Dendritic cell treated with granulocyte-macrophage colony-stimulating factor and Interleukin-4, amounts not matched to agents 40 ng/mL and 50 ng/mL, for 4 days (primary cell): ENCODE data around the gene MGME1.

Experiments used
- H3K27ac Mint-ChIP-seq: one replicate; pipeline ENCODE4 v1.8.0; 2022; ENCODE audit warnings: mild to moderate bottlenecking, mixed read lengths
- H3K27me3 Mint-ChIP-seq: one replicate; pipeline ENCODE4 v1.8.0; 2022; ENCODE audit warnings: mild to moderate bottlenecking, mixed read lengths
- H3K36me3 Mint-ChIP-seq: one replicate; pipeline ENCODE4 v1.8.0; 2022; ENCODE audit warnings: low read depth, mixed read lengths
- H3K4me1 Mint-ChIP-seq: one replicate; pipeline ENCODE4 v1.8.0; 2022; ENCODE audit warnings: low read depth, mixed read lengths
- H3K4me3 Mint-ChIP-seq: one replicate; pipeline ENCODE4 v1.8.0; 2022; ENCODE audit warnings: mild to moderate bottlenecking, moderate library complexity, mixed read lengths
- H3K9me3 Mint-ChIP-seq: one replicate; pipeline ENCODE4 v1.8.0; 2022; ENCODE audit warnings: mixed read lengths
- intact Hi-C: fragments of 100-400 bp; cut with micrococcal nuclease; formaldehyde crosslinking; loops from one replicate; pipeline ENCODE4 v1.15.0; 2022

MGME1 gene

DNA sequence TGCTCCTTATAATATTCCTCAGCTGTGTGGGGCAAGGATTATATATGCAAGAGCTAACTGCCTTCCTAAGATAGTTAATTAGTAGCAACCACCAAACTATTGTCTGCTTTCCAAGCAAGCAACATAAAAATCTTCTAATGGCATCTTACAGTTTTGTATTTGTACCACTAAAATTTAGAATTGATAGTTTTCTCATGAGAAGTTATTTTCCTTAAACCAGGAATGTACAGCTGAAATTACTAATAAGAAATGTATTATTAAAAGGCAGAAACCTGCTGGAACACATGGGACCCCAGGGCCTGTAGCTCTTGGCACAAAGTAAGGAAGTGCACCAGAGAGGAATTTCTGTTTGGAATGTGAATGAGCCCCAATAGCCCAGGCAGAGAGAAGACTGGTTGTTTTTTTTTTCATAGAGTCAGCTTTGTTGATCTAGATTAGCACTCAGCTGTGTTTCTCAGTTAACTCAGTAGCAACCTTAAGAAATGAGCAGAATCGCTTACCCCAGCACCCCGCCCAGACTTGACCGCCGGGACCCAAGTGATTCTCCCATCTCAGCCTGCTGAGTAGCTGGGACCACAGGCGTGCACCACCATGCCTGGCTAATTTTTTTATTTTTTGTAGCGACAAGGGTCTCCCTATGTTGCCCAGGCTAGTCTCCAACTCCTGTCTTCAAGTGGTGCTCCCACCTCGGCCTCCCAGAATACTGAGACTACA is 2.6 kb downstream of the MGME1 start:
- Mint-ChIP-seq H3K36me3 (peaks cover 55% of the 10 kb centered on the region), H3K27ac (peak overlapping the region; percentile 63)
- intact Hi-C loops: loop anchor here (2.0 kb wide), 1 partner anchor 13 kb away; no protein-coding TSS in a partner anchor

DNA sequence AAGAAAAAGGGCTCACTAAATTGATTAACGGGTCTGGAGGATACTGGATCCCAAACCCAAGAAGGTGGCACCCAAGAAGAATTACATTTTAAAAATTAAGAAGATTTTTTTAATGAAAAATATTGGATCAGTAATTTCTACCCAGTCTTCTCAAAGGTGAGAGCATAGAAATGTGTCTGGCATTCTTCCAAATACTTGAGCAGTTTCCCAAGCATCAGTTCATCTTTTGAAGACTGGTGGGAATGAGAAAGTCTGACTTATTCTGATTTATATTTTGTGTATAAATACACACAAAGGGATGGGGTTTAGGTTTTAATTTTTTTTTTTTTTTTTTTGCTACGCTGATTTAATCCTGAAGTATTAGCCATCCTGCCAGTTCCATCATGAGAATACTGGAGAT is 3.3 kb downstream of the MGME1 start:
- Mint-ChIP-seq H3K27ac (peak overlapping the region; percentile 63), H3K9me3 (no peaks in the 10 kb centered on the region), H3K36me3 (peaks cover 55% of the 10 kb centered on the region), H3K4me3 (peak overlapping the region; percentile 59), H3K27me3 (no peaks in the 10 kb centered on the region), H3K4me1 (peaks cover 46% of the 10 kb centered on the region)
- intact Hi-C loops: loop anchor here (2.0 kb wide), 1 partner anchor 13 kb away; no protein-coding TSS in a partner anchor

More for the DNA sequence above, 2.6 kb downstream of the MGME1 start:
- Mint-ChIP-seq H3K27me3 (no peaks in the 10 kb centered on the region), H3K4me1 (peaks cover 52% of the 10 kb centered on the region), H3K4me3 (peak overlapping the region; percentile 59), H3K9me3 (no peaks in the 10 kb centered on the region)

DNA sequence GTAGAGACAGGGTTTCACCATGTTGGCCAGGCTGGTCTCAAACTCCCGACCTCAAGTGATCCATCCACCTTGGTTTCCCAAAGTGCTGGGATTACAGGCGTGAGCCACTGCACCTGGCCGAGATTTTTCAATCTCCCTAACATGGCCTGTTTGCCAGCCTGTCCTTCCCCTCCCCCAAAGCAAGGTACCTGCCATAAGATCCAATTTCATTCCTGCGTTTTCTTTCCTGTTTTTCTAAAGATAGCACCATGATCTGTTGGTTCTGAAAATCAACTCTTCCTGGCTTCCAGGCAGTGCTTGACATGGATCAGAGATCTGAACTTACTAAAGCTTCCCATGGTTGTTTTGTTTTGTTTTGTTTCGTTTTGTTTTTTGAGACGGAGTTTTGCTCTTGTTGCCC is 7.5 kb downstream of the MGME1 start:
- no peak overlapping the region for H3K27ac Mint-ChIP-seq
- peaks cover 35% of the 10 kb centered on the region for H3K4me1 Mint-ChIP-seq
- H3K27me3 Mint-ChIP-seq: no peaks in the 10 kb centered on the region
- H3K36me3 Mint-ChIP-seq: peaks cover 70% of the 10 kb centered on the region
- intact Hi-C loops: no loop called here
- H3K9me3 Mint-ChIP-seq: no peaks in the 10 kb centered on the region
- H3K4me3 Mint-ChIP-seq: no peak overlapping the region

DNA sequence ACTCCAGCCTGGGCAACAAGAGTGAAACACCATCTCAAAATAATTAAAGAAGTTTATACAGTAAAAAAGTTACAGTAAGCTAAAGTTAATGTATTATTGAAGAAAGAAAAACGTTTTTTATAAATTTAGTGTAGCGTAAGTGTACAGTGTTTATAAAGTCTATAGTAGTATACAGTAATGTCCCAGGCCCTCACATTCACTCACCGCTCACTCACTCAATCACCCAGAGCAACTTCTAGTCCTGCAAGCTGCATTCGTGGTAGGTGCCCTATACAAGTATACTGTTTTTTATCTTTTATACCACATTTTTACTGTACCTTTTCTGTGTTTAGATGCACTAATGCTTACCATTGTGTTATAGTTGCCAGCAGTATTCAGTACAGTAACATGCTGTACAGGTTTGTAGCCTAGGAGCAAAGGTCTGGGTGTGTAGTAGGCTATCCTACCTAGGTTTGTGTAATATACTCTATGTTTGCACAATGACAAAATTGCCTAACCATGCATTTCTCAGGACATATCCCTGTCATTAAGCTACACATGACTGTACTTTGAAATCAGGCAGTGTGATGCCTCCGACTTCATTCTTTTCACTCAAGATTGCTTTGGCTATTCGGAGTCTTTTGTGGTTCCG is 16.7 kb downstream of the MGME1 start:
- H3K36me3 Mint-ChIP-seq: peaks cover 77% of the 10 kb centered on the region
- no peak overlapping the region for H3K27ac Mint-ChIP-seq
- intact Hi-C loops: no loop called here
- peaks cover 13% of the 10 kb centered on the region for H3K4me1 Mint-ChIP-seq
- no peaks in the 10 kb centered on the region for H3K27me3 Mint-ChIP-seq
- H3K4me3 Mint-ChIP-seq: no peak overlapping the region
- no peaks in the 10 kb centered on the region for H3K9me3 Mint-ChIP-seq

GRCh38 chr20:17987988-17988387 is 19.2 kb downstream of the MGME1 start:
- H3K9me3 Mint-ChIP-seq: no peaks in the 10 kb centered on the region
- intact Hi-C loops: no loop called here
- H3K27me3 Mint-ChIP-seq: no peaks in the 10 kb centered on the region
- H3K36me3 Mint-ChIP-seq: peaks cover 72% of the 10 kb centered on the region
- no peak overlapping the region for H3K27ac Mint-ChIP-seq
- peaks cover 10% of the 10 kb centered on the region for H3K4me1 Mint-ChIP-seq
- H3K4me3 Mint-ChIP-seq: no peak overlapping the region

- intact Hi-C loops: loop anchor here (10.0 kb wide), 2 partner anchors 46 to 306 kb away; partner anchors contain the start of gene RRBP1
- peaks cover 62% of the 10 kb centered on the region for H3K36me3 Mint-ChIP-seq
- no peaks in the 10 kb centered on the region for H3K4me1 Mint-ChIP-seq
- H3K9me3 Mint-ChIP-seq: no peaks in the 10 kb centered on the region
- H3K27ac Mint-ChIP-seq: no peak overlapping the region
- no peak overlapping the region for H3K4me3 Mint-ChIP-seq
- no peaks in the 10 kb centered on the region for H3K27me3 Mint-ChIP-seq
These were observed 21.6 kb downstream of the MGME1 start for GRCh38 chr20:17990278-17990972.

GRCh38 chr20:17992224-17992637 is 23.4 kb downstream of the MGME1 start:
- no peaks in the 10 kb centered on the region for H3K27me3 Mint-ChIP-seq
- H3K36me3 Mint-ChIP-seq: peaks cover 48% of the 10 kb centered on the region
- H3K4me3 Mint-ChIP-seq: no peak overlapping the region
- peaks cover 6% of the 10 kb centered on the region for H3K4me1 Mint-ChIP-seq
- no peaks in the 10 kb centered on the region for H3K9me3 Mint-ChIP-seq
- H3K27ac Mint-ChIP-seq: no peak overlapping the region
- intact Hi-C loops: loop anchor here (10.0 kb wide), 2 partner anchors 47 to 307 kb away; partner anchors contain the start of gene RRBP1

- no peak overlapping the region for H3K27ac Mint-ChIP-seq
These were observed 24.2 kb downstream of the MGME1 start for GRCh38 chr20:17992847-17993513.

DNA sequence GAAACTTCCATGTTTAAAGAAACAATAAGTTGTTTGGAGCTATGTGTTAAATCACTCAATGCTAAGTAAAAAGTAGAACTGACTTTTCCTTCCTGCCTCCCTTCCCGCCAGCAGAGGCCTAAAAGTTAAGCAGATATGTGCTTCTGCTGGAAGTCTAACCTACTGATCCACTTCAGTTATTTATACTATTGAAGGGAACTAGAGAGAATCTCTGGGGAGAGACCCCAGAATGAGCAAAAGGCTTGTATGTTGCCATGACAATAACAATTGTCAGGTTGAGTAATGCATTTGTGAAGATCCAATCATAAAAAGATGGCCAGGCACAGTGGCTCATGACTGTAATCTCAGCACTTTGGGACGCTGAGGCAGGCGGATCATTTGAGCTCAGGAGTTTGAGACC is 24.7 kb downstream of the MGME1 start:
- peaks cover 35% of the 10 kb centered on the region for H3K36me3 Mint-ChIP-seq
- H3K27ac Mint-ChIP-seq: no peak overlapping the region
- intact Hi-C loops: loop anchor here (10.0 kb wide), 2 partner anchors 49 to 309 kb away; partner anchors contain the start of gene RRBP1
- no peaks in the 10 kb centered on the region for H3K9me3 Mint-ChIP-seq
- H3K27me3 Mint-ChIP-seq: no peaks in the 10 kb centered on the region
- peaks cover 6% of the 10 kb centered on the region for H3K4me1 Mint-ChIP-seq
- no peak overlapping the region for H3K4me3 Mint-ChIP-seq

More at GRCh38 chr20:17992847-17993513, 24.2 kb downstream of the MGME1 start:
- Mint-ChIP-seq H3K4me1 (peaks cover 6% of the 10 kb centered on the region), H3K4me3 (no peak overlapping the region), H3K36me3 (peaks cover 41% of the 10 kb centered on the region), H3K9me3 (no peaks in the 10 kb centered on the region), H3K27me3 (no peaks in the 10 kb centered on the region)
- intact Hi-C loops: loop anchor here (10.0 kb wide), 2 partner anchors 48 to 308 kb away; partner anchors contain the start of gene RRBP1

- intact Hi-C loops: loop anchor here (1.0 to 10.0 kb wide), 4 partner anchors 51 to 491 kb away; partner anchors contain the start of gene RRBP1
- Mint-ChIP-seq H3K36me3 (peaks cover 9% of the 10 kb centered on the region), H3K4me3 (no peak overlapping the region), H3K27me3 (no peaks in the 10 kb centered on the region), H3K27ac (no peak overlapping the region), H3K9me3 (no peaks in the 10 kb centered on the region), H3K4me1 (peaks cover 6% of the 10 kb centered on the region)
These were observed 27.4 kb downstream of the MGME1 start for GRCh38 chr20:17995967-17996819.

DNA sequence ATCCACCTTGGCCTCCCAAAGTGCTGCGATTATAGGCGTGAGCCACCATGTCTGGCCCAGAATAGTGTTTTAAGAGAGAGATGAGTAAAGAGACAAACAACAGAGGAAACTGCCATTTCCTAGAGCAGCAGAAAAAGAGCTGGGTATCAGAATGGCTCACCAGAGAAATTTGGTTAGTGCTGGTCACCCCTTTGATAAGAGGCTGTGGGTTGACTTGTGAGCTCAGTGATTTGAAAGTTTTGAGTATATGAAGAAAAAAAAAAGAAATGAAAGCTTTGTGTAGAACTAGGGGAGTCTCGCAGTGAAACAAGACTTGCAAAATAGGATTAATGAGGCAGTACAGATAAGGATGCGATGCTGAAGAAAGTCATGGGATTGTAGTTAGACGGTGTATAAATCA is 29.6 kb downstream of the MGME1 start:
- Mint-ChIP-seq H3K4me3 (no peak overlapping the region), H3K4me1 (peaks cover 6% of the 10 kb centered on the region), H3K36me3 (no peaks in the 10 kb centered on the region), H3K9me3 (no peaks in the 10 kb centered on the region), H3K27me3 (no peaks in the 10 kb centered on the region), H3K27ac (no peak overlapping the region)
- intact Hi-C loops: loop anchor here (5.0 to 10.0 kb wide), 3 partner anchors 54 to 461 kb away; partner anchors contain the start of gene RRBP1

GRCh38 chr20:17999566-17999965 is 30.7 kb downstream of the MGME1 start:
- intact Hi-C loops: loop anchor here (5.0 to 10.0 kb wide), 3 partner anchors 55 to 462 kb away; partner anchors contain the start of gene RRBP1
- H3K27me3 Mint-ChIP-seq: no peaks in the 10 kb centered on the region
- H3K4me3 Mint-ChIP-seq: no peak overlapping the region
- H3K27ac Mint-ChIP-seq: no peak overlapping the region
- no peaks in the 10 kb centered on the region for H3K9me3 Mint-ChIP-seq
- H3K36me3 Mint-ChIP-seq: no peaks in the 10 kb centered on the region
- peaks cover 6% of the 10 kb centered on the region for H3K4me1 Mint-ChIP-seq
